SHP77 treated with DMSO at 0.1 percent for 48 hours (cell line): Measurements from ENCODE around the gene PRKAG1.

ENCODE experiments used
- DNase-seq: peaks from one replicate; lab custom pipeline; 2025; lab: John Stamatoyannopoulos, UW

The PRKAG1 gene

DNA sequence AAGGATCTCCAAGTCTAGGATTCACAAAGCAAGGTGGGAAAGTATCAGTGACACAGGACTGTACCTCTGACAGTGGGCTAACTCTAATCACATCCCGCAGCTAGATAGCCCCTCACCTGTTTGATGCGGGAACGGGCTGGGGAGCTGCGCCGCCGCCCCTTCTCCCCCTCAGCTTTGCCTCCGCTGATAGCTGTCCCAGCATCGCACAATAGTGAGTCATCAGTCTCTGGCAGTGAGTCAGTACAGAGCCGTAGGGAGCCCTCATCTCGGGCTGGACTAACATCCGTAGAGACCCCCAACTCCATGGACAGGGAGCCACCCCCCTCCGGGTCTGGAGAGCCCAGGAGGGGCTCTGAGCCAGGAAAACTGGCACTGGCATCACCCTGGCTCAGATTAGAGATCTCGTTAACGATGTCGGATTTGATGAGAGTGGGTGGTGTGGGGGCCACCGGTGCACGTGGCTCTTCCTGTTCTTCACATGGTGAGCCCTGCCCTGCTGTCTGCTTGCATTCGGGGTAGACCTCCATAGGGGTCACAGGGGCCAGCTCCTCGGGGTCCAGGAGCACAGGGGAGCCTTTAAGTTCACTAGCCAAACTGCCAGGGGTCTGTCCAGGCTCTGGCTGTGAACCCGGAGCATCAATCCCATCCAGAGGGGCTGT lies 31.1 kb upstream of the PRKAG1 start:
- no peak for DNase-seq

DNA sequence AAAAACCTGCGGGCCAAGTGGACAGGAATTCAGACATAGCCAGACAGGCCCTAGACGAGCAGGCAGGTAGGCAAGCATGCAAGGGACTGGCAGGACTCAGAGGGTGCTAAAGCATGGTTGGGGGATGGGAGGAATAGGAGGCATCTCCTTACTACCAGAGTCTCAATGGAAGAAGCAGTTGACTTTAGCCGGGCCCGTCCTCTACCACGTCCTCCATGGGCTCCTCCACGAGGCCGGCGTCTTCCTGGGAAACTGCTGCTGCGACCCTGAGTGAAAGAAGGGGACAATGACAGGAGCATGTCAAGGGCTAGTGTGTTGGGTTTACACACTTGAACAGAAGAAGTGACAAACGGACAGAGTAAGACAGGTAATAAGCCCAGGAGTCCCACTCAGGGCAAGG lies 30.4 kb upstream of the PRKAG1 start:
- DNase-seq = no peak

DNA sequence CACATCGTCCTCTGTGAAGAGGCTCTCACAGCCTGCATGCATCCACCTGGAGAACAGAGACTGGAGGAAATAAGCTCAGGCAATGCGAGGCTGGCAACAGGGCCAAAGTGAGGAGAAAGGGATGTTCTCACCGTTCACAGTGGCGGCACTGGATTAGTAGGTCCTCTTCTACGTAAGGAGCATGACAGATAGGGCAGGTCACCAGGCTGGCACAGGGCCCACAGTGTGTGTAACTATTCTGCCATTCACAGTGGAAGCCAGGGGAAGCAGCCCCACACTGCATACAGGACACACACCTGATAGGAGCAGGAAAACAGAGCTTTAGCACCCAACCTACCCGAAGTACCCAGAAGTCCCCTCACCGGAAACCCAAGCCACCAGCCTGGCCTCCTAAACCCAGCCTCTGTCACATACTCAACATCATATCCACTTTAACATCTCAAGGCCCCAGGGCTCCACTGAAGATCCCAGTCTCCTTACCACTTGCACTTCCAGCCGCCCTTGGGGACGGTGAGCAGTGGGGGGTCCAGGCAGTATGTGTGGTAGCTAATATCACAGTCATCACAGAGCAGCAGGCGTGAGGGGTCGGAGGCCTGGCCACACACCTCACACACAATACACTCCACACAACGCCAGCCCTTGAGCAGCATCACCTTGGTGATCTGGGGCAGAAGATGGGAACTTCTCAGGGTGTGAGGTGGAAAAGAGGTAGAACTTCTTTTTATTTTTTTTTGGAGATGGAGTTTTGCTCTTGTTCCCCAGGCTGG lies 27.7 kb upstream of the PRKAG1 start:
- DNase-seq = no peak

DNA sequence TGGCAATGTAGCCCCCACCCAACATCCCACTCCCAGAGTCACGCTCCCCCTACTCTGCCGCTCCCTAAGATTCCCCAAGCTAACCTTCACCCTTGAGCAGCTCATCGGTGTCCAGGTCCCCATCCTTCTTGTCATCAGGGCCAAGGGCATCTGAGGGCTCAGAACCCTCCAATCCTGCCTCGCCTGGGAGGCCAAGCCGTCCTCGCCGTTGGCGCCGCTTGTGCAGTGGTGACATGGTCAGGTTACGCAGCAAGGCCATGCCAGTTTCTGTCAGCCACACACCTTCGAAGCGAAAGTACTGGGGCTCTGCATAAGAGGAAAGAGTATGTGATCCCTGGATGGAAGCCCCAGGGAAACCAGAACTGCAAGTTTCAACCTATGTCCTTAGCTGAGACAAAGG lies 26.1 kb upstream of the PRKAG1 start:
- DNase-seq = no peak

DNA sequence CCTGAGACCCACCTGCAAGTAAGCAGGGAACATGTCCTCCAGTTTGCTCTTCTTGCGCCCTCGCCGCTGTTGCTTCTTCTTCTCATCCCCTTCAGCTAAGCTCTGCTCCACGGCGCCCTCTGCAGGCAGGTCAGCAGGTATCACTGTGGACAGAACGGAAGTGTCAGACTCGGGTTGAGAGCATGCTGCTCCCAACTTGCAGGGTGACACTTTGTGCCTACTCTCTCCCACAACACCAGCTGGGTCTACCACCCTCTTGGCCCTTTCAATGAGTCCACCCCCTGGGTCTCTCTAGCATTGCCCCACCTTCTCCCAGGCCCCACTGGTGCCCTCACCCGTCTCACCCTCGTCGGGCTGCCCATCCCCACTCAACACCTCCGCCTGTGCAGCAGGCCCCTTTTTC lies 25.3 kb upstream of the PRKAG1 start:
- DNase-seq = no peak

DNA sequence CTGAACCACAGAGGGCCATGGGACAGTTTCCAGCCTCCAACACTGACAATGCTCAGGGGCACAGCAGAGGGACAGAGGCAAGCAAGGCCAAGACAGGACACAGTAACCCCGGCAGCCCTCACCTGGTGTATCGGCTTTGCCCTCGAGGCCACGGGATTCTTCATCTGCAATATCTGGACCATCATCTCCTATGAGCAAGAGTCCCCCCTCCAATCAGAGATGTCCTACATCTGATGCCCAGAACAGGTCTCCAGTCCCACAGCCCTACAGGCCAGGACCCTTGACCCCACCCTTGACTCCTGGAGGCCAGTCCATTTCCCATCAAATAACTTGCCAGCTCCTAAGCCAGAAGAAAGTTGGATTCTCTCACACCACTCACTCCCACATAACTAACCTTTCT lies 24.7 kb upstream of the PRKAG1 start:
- no peak for DNase-seq

DNA sequence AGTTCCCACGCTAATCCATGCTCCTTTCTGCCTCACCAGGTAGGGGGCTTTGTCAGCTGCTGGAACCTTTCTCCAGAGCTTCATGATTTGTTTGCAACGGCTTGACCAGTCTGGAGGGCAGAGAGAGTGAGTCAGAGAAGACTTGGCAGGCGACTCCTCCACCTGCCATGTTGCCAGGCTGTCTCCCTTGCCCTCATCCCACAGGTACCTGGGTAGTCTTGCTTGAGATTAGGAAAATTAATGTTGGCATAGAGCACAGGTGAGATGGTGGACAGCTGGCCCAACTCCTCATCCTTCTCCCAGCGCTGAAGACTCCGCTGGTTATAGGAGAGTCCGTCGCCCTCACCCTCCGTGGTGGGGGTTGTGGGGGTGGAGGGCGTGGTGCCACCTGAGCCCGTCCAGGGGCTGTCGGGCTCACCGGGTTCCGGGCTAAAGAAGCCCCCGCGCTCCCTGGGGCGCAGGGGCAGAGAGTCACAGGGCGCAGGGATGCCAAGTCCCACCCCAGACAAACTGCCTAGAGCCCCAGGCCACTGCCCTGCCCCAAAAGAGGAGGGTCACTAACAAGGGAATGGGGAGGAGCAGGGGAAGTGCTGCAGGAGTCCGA lies 23.4 kb upstream of the PRKAG1 start:
- DNase-seq = no peak

DNA sequence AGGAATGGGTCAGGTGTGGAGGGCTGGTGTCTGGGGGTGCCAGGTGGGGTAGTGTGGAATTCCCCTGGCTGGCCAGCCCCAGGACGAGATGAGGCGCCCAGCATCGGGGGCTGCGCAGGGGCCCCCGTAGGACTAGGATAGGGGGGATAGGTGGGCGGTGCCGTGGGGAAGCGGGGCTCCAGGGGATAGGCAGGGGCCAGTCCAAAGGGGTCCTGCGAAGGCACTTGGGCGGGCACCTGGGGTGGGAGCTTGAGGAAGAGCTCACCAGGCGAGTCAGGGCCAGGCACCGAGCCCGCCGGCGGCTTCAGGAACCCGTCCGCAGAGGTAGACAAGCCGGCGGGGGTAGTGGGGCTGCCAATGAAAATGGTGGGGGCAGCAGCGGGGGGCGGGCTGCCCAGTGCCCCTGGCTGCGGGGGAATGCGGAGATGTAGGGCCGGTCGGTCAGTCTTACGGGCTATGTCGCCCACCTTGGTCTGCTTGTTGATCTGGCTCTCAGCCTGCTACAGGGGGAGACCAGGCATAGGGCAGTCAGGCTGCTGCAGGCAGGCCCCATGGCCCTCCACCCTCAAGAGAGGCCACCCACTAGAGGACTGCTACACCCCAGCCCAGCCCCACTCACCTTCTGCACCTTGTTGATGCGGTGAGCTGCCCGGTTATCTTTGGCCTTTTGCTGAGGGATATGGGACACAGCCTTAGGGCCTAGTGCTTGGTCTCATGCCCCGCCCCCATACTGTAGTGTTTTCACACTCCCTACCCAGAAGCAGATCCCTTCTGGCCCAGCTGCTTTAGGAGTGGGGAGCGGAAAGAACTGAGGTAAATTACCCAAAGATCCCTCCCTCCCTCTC lies 22.7 kb upstream of the PRKAG1 start:
- DNase-seq = no peak

DNA sequence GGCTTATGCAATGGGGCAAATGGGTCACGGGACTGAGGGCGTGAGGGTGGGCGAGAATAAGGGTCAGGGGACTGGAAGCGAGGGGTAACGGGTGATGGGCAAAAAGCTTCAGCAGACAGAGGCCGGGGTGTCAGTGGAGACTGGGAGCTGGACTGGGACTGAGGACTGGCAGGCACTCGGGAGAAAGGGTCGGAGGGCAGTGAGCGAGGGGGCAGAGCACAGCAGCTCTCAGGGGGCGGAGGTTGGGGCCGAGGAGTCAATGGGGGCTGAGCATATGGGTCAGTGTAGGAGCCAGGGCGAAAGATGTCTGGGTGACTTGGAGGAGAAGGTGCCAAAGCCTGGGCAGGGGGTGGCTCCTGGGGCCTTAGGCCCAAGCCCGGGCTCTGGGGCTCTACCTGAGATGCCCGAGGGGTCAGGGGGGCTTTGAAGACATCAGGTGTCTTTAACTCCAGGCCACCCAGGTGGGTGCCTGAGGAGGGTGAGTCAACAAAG lies 21.8 kb upstream of the PRKAG1 start:
- DNase-seq = no peak

DNA sequence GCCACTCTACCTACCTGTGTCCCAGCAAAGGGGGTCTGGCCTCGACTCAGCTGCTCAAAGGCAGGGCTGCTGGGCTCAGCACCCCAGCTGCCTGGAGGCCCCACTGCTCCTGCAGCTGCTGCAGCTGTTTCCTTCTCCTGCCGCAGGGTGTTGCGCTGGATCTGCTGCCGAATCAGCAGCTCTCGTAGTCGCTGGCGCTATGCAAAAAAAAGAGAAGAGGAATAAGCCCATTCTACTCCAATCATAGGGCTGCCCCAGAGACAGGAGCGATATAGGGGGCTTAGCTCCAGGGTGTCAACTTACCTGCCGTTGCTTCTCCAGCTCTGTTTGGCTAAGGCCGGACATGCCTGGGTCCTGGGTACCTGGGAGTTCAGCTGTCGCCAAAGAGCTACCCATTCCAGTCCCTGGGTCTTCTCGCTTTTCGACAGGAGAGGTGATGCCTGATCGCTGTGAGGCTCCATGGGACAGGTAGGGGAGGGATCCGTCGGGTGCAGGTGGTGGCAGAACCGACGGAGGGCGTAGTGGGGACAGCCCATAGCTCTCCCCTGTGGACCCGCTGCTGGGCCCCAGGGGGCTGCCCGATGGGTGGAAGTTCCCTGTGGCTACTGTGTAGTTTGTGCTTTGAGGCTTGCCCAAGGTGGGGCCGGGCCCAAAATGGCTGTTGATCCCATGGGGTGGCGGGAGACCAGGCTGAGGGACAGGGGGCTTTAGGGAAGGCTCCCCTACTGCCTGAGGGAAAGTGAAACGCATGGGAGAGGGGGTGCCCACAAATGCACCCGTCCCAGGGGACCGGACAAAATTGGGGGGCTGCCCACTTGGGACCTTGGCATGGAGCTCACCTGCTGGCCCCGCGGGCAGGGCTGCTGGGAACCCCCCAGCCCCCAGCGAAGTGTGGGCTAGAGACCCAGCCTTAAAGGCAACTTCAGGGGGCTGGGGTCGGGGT lies 21.1 kb upstream of the PRKAG1 start:
- no peak for DNase-seq

DNA sequence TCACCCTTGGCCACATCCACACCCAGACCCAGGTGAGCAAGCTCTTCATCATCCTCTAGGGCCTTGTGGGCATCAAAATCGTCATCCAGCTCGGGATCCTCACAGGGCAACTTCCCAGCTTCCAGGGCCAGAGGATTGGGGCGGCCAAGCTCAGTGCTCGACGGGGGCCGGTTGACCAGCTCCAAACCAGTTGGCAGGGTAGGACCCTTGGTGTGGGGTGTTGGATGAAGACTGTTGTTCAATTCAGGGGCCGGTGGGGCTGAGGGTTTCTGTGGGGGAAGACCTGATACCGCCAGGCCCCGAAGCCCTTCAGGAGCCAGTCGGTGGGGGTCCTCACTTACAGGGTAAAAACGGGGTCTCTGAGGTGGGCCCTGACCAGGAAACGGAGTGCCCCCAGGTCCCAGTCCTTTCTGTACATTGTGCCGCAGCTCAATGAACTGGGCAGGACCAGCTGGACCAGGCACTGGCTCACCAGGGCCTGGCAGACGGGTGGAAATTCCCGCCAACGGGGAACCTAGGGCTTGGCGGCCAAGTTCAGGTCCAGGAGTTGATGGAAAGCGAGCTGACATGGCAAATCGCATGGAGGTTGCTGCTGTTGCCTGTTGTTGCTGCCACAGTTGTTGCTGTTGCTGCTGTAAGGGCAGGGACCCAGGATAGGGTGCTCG lies 19.8 kb upstream of the PRKAG1 start:
- DNase-seq = no peak

DNA sequence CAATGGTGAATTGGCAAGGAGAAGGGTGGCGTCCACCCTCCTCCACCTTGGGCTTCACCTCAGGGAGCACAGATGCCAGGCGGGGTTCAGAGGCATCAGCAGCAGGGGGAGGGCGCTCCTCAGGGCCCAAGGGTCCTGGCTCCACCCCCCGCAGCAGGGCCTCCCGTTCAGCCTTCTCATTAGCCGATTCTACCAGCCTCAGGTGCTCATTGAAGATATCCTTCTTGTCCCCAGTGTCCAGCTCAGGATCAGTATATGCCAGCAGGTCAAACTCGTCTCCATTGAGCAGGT lies 19.3 kb upstream of the PRKAG1 start:
- DNase-seq = no peak

DNA sequence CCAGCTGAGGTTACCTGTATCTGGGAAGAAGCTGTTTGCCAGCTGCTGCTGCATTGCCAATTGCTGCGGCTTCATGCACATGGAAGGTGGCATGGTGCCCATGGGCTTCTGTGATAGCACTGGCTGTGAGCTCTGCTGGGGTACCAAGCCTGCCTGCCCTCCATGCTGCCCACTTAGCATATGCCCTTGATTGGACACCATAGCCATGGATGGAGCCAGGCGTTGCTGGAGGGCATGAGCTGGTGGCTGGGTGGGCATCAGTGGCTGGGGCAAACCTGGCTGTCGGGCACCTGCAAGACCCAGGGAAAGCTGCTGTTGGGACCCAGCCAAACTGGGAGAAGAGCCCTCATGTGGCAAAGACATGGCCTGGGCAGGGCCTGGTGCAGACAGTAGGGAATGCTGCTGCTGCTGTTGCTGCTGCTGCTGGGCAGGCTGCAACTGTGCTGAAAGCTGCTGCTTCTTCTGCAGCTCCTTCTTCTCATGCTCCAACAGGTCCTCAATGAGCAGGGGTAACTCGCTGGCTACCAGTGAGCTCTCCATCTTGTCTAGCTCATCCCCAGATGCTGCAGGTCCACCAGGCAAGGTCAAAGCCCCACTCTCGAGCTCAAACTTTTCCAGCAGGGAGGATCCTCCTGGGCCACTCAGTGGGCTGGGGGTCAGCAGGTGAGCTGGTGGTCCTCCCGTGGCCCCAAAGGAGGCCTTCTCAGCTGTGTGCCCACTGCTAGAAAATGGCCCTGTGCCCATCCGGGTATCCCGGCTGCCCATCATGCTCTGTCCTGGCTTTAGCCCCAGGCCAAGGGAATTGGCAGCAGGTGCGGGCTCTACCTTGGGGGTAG lies 18.8 kb upstream of the PRKAG1 start:
- DNase-seq = no peak

DNA sequence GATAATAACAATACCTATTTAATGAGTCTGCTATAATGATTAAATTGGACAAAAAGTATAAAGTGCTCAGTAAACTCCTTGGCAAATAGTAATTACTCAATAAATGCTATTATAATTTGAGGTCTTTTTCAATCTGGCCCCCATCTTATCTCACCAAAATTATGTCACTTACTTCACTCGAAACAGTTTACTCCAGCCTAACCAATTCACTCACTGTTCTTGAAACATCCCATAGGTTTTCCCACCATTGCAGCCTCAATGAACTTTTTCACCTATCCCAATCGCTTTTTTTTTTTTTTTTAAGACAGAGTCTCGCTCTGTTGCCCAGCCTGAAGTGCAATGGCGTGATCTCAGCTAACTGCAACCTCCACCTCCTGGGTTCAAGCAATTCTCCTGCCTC lies 17.5 kb upstream of the PRKAG1 start:
- DNase-seq = no peak

DNA sequence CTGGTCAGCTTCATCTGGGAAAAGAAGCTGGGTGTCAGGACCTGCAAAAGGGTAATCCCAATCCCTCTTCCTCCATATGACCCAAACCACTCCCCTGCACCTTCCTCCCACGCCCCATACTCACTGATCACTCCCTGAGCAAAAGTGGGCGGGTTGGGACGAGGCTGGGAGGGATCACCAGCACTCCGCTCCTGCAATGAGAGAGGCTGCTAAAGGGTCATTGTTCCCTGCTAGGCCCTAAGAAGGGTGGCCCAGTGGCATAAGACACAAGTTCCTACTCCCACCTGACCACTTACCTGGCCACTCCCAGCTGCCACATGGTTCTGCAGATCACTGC lies 15.7 kb upstream of the PRKAG1 start:
- no peak for DNase-seq

DNA sequence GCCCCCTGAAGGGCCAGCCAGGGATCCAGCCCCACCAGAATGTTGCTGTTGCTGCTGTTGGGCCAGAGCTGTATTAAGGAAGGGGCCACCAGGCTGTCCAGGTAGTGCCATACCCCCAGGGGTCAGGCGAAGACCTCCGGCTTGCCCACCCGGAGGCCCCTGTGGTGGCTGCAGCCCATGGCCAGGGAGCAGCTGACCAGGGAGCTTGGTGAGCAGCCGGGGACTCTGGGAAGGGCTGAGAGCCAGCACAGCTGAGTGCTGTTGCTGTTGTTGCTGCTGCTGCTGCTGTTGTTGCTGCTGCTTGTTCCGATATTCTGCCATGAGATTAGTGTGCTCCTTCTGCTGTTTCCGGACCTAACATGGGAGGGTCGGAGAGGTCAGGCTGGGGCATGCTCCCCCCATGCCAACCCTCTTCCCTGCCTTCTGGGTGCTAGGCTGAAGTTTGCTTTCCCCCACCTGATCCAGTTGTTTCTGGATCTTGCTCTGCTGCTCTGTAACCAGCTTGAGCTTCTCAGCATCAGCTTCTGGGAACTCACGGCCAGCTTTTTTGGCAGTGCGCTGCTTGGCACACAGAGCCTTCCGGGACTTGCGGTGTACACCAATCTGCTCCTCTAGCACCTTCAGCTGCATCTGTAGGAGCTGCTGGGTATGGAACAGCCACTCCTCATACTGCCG lies 15.2 kb upstream of the PRKAG1 start:
- no peak for DNase-seq

DNA sequence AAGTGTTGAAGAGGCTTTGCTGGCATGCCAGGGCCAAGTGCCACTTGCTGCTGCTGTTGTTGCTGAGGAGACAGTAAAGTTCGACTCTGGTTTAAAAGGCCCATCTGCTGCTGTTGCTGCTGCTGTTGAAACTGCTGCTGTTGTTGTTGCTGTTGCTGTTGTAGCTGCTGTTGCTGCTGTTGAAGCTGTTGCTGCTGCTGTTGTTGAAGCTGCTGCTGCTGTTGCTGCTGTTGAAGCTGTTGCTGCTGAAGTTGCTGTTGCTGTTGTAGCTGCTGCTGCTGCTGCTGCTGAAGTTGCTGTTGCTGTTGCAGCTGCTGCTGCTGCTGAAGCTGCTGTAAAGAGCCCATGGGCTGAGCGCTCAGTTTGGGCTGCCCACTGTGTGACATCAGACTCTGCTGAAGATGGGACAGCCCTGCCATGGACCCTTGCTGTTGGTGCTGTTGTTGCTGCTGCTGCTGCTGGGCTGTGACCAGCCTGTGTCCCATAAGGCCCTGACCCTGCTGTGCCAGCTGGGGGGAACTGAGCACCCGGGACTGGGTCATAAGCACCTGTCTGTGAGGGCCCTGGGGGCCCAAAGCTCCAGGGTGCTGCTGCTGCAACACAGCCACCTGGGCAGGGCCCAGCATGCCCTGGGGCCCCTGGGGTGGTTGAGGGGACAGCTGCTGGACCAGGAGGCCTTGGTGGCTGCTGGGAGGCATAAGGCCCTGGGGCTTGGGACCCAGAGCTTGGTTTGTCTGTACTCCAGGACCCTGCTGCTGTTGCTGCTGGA lies 14.3 kb upstream of the PRKAG1 start:
- DNase-seq = no peak

DNA sequence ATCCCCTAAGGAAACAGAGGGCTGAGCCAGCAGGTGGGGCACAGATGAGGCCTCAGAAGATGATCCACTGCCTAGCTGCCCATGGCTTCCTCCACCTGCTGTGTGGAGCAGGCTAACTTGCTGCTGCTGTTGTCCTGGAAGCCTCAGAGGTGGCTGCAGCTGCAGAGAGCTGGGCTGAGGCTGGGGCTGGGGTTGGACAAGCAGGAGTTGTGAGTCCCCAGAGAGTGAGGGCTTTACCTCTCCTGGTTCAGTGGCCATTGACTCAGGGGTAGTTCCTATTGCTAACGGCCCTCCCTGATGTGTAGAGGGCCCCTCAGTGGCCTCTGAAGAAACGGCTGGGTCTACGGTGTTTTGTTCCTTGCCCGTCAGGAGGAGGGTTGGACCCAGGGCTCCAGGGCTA lies 13.7 kb upstream of the PRKAG1 start:
- no peak for DNase-seq
